ENCODE results near the gene SLC4A2. TPM values are rescaled to one million over a fixed set of nuclear protein-coding genes. Genes with fewer than 3 reads are reported as not detected.

SLC4A2 gene
- total and polyA plus RNA-seq, 2 of the 8 experiments (the other 6 are each of a cell fraction or from before 2014, with no cell fraction given): 72.6 to 147 TPM

GRCh38 chr7:151099486-151100211 is 40.3 kb downstream of the SLC4A2 start:
- Histone ChIP-seq H3K4ac (replicated peaks; ENCODE audit: insufficient read length, low read depth, low read length) (no peak overlapping the region), H4K91ac (replicated peaks; ENCODE audit: insufficient read length, low read length) (no peak overlapping the region), H2BK15ac (ENCODE audit: low read length) (no peak overlapping the region), H2BK12ac (ENCODE audit: low read depth, low read length) (peak overlapping the region; percentile 60; the same call in 1 of the 2 replicates), H4K8ac (ENCODE audit: extremely low read depth, insufficient read depth, low read length) (peak overlapping the region; percentile 12; the same call in 1 of the 2 replicates), H3K23ac (ENCODE audit: insufficient read length) (no peak overlapping the region), H2BK20ac (ENCODE audit: low read length) (no peak overlapping the region), H3K27ac (ENCODE audit: low read depth, low read length) (no peak overlapping the region), H3K27me3 (replicated peaks in 1 of 4; ENCODE audit: control insufficient read depth in 3 of 4, extremely low read depth in 1 of 4, insufficient read depth in 3 of 4, low read length in 3 of 4) (no peaks in the 10 kb centered on the region), H2BK120ac (replicated peaks; ENCODE audit: low read depth, low read length) (no peak overlapping the region), H3K23me2 (ENCODE audit: low read depth, low read length) (no peaks in the 10 kb centered on the region; the same call in 1 of the 2 replicates), H2AK5ac (ENCODE audit: low read depth, low read length) (0 out of 2 replicates have a peak overlapping the region, but pooled peaks have one; percentile 39), H3K4me3 (ENCODE audit: extremely low read depth in 1 of 4, insufficient read depth in 2 of 4, low read depth in 3 of 4, low read length in 4 of 4) (no peak overlapping the region), H4K5ac (ENCODE audit: insufficient read length, low read depth, low read length) (no peak overlapping the region), H3K4me1 (replicated peaks in 1 of 4; ENCODE audit: control insufficient read depth in 3 of 4, insufficient read depth in 4 of 4, low read length in 3 of 4) (peaks cover under 1 to 25% (median 14%) of the 10 kb centered on the region in 4 experiments), H4K20me1 (replicated peaks in 1 of 2; ENCODE audit: control insufficient read depth in 1 of 2, insufficient read depth in 2 of 2, low read length in 2 of 2) (peaks cover 18 to 39% of the 10 kb centered on the region in 2 experiments), H3K9ac (replicated peaks in 1 of 4; ENCODE audit: extremely low read depth in 1 of 4, low read depth in 3 of 4, low read length in 3 of 4) (no peak overlapping the region), H2BK5ac (ENCODE audit: low read depth, low read length) (0 out of 2 replicates have a peak overlapping the region, but pooled peaks have one; percentile 66), H3K56ac (replicated peaks; ENCODE audit: insufficient read length, low read depth, low read length) (no peak overlapping the region), H3K79me1 (ENCODE audit: low read depth, low read length) (peaks cover 18% of the 10 kb centered on the region), H3K4me2 (ENCODE audit: insufficient read depth in 1 of 2, low read depth in 2 of 2, low read length in 2 of 2) (no peak overlapping the region), H3K18ac (ENCODE audit: extremely low read depth, low read length) (no peak overlapping the region), H3K79me2 (ENCODE audit: control insufficient read depth in 1 of 2, insufficient read depth in 2 of 2, low read length in 2 of 2) (peaks cover 0 to 58% of the 10 kb centered on the region in 2 experiments; a peak in 2 of 4 replicates), H3K36me3 (ENCODE audit: control insufficient read depth in 2 of 4, insufficient read depth in 4 of 4, low read length in 3 of 4) (no peaks in the 10 kb centered on the region), H3K9me3 (ENCODE audit: insufficient read depth in 2 of 2, low read depth in 1 of 2, low read length in 1 of 2) (no peaks in the 10 kb centered on the region), H3K14ac (ENCODE audit: insufficient read length) (no peak overlapping the region), H2AFZ (ENCODE audit: low read length) (no peak overlapping the region)
- WGBS, 2 experiments (ENCODE audit: extremely low coverage in 1 of 2, insufficient coverage in 1 of 2, insufficient read length in 1 of 2, insufficient replicate concordance in 2 of 2, low coverage in 1 of 2, low lambda C conversion rate in 2 of 2, missing lambda C conversion rate in 1 of 2): 89% methylated on average over 20 of the region's 20 CpGs; no CpG with 5 or more reads in 1 of the 2 experiments
- DNase-seq (ENCODE audit: low read depth in 1 of 2, low spot score in 2 of 2) (no peak), FAIRE-seq (no peak)
- TF ChIP-seq RNF2 (IDR thresholded peaks at IDR 0.05; ENCODE audit: borderline replicate concordance, low read depth, low read length, missing control alignments, poor library complexity, severe bottlenecking) (no peak), HDAC2 (IDR thresholded peaks at IDR 0.05; ENCODE audit: borderline replicate concordance in 1 of 2, low read depth in 2 of 2, low read length in 2 of 2) (no peak), YY1 (IDR thresholded peaks at IDR 0.05; ENCODE audit: low read depth, low read length) (no peak)
- POLR2A ChIA-PET (ENCODE audit: partially characterized antibody): interaction anchor here (0.6 to 1.5 kb wide), 2 partner anchors 20 to 180 kb away, joined by 3 to 5 read pairs; no protein-coding TSS in a partner anchor
- CTCF ChIA-PET (ENCODE audit: partially characterized antibody): interaction anchor here (0.9 to 22.4 kb wide), 4 partner anchors 10 to 87 kb away, joined by 3 to 448 read pairs (median 19); partner anchors contain the start of genes AGAP3 and TMUB1

Data from H1 (cell line).